ENCODE results near the gene TBC1D13. TPM values are rescaled to one million over a fixed set of nuclear protein-coding genes. Genes with fewer than 3 reads are reported as not detected.
"Not testable (repeated sequence)": the region's sequence is repeated elsewhere in the genome, so short reads cannot be mapped to it uniquely, and the experiment has no call there.

Gene TBC1D13
- polyA plus RNA-seq, 1 donor: 31.7 TPM

GRCh38 chr9:128781187-128782070 lies 5.6 kb upstream of the TBC1D13 start:
- no peaks in the 10 kb centered on the region for H3K9me3 ChIP-seq (ENCODE audit: control insufficient read depth, low read depth, low read length)
- no peak overlapping the region for H3K4me3 ChIP-seq (ENCODE audit: low read length)
- no peak for DNase-seq
- H3K36me3 ChIP-seq (ENCODE audit: control insufficient read depth, insufficient read depth, low read length): no peaks in the 10 kb centered on the region
- no peaks in the 10 kb centered on the region for H3K27me3 ChIP-seq (ENCODE audit: control insufficient read depth, insufficient read depth, low read length)
- H3K4me1 ChIP-seq (ENCODE audit: control insufficient read depth, insufficient read depth, low read length): no peaks in the 10 kb centered on the region
- WGBS (ENCODE audit: insufficient coverage, low lambda C conversion rate): no CpG with 5 or more reads among the region's 7 CpGs
- no peak overlapping the region for H3K27ac ChIP-seq (ENCODE audit: low read length)

- Histone ChIP-seq H3K27ac (ENCODE audit: low read length) (no peak overlapping the region), H3K27me3 (ENCODE audit: control insufficient read depth, insufficient read depth, low read length) (no peaks in the 10 kb centered on the region), H3K36me3 (ENCODE audit: control insufficient read depth, insufficient read depth, low read length) (no peaks in the 10 kb centered on the region), H3K4me1 (ENCODE audit: control insufficient read depth, insufficient read depth, low read length) (peaks cover 3% of the 10 kb centered on the region), H3K4me3 (ENCODE audit: low read length) (no peak overlapping the region), H3K9me3 (ENCODE audit: control insufficient read depth, low read depth, low read length) (no peaks in the 10 kb centered on the region)
- DNase-seq: no peak
- WGBS (ENCODE audit: insufficient coverage, low lambda C conversion rate): 86% methylated on average over 1 of the region's 1 CpG
Observed at GRCh38 chr9:128782669-128783068, 4.4 kb upstream of the TBC1D13 start.

GRCh38 chr9:128785427-128785826 lies 1.6 kb upstream of the TBC1D13 start:
- Histone ChIP-seq H3K36me3 (ENCODE audit: control insufficient read depth, insufficient read depth, low read length) (peaks cover 5% of the 10 kb centered on the region), H3K4me3 (ENCODE audit: low read length) (no peak overlapping the region), H3K9me3 (ENCODE audit: control insufficient read depth, low read depth, low read length) (no peaks in the 10 kb centered on the region), H3K27ac (ENCODE audit: low read length) (no peak overlapping the region), H3K4me1 (ENCODE audit: control insufficient read depth, insufficient read depth, low read length) (peaks cover 5% of the 10 kb centered on the region), H3K27me3 (ENCODE audit: control insufficient read depth, insufficient read depth, low read length) (no peaks in the 10 kb centered on the region)
- 100% methylated on average over 3 of the region's 6 CpGs for WGBS (ENCODE audit: insufficient coverage, low lambda C conversion rate)
- no peak for DNase-seq

GRCh38 chr9:128787659-128788058 lies 606 bp downstream of the TBC1D13 start:
- H3K27me3 ChIP-seq (ENCODE audit: control insufficient read depth, insufficient read depth, low read length): no peaks in the 10 kb centered on the region
- peak overlapping the region; percentile 78 for H3K27ac ChIP-seq (ENCODE audit: low read length)
- no peaks in the 10 kb centered on the region for H3K9me3 ChIP-seq (ENCODE audit: control insufficient read depth, low read depth, low read length)
- WGBS (ENCODE audit: insufficient coverage, low lambda C conversion rate): no CpG with 5 or more reads among the region's 7 CpGs
- peak overlapping the region; percentile 100 for H3K4me3 ChIP-seq (ENCODE audit: low read length)
- H3K4me1 ChIP-seq (ENCODE audit: control insufficient read depth, insufficient read depth, low read length): peaks cover 5% of the 10 kb centered on the region
- H3K36me3 ChIP-seq (ENCODE audit: control insufficient read depth, insufficient read depth, low read length): peaks cover 27% of the 10 kb centered on the region
- peak in 1 of 2 donors; percentile 48 for DNase-seq

GRCh38 chr9:128788445-128788844 lies 1.4 kb downstream of the TBC1D13 start:
- WGBS (ENCODE audit: insufficient coverage, low lambda C conversion rate): no CpG with 5 or more reads among the region's 1 CpG
- H3K9me3 ChIP-seq (ENCODE audit: control insufficient read depth, low read depth, low read length): no peaks in the 10 kb centered on the region
- H3K36me3 ChIP-seq (ENCODE audit: control insufficient read depth, insufficient read depth, low read length): peaks cover 35% of the 10 kb centered on the region
- H3K27me3 ChIP-seq (ENCODE audit: control insufficient read depth, insufficient read depth, low read length): no peaks in the 10 kb centered on the region
- no peak for DNase-seq
- peak overlapping the region; percentile 100 for H3K4me3 ChIP-seq (ENCODE audit: low read length)
- H3K27ac ChIP-seq (ENCODE audit: low read length): no peak overlapping the region
- peaks cover 5% of the 10 kb centered on the region for H3K4me1 ChIP-seq (ENCODE audit: control insufficient read depth, insufficient read depth, low read length)

- Histone ChIP-seq H3K36me3 (ENCODE audit: control insufficient read depth, insufficient read depth, low read length) (peaks cover 45% of the 10 kb centered on the region), H3K4me3 (ENCODE audit: low read length) (no peak overlapping the region), H3K27me3 (ENCODE audit: control insufficient read depth, insufficient read depth, low read length) (no peaks in the 10 kb centered on the region), H3K9me3 (ENCODE audit: control insufficient read depth, low read depth, low read length) (no peaks in the 10 kb centered on the region), H3K4me1 (ENCODE audit: control insufficient read depth, insufficient read depth, low read length) (peaks cover 5% of the 10 kb centered on the region), H3K27ac (ENCODE audit: low read length) (no peak overlapping the region)
- WGBS (ENCODE audit: insufficient coverage, low lambda C conversion rate): no CpG with 5 or more reads among the region's 4 CpGs
- no peak for DNase-seq
Observed at GRCh38 chr9:128790536-128790935, 3.5 kb downstream of the TBC1D13 start.

GRCh38 chr9:128792134-128792533 lies 5.1 kb downstream of the TBC1D13 start:
- peaks cover 2% of the 10 kb centered on the region for H3K4me1 ChIP-seq (ENCODE audit: control insufficient read depth, insufficient read depth, low read length)
- no CpG with 5 or more reads among the region's 9 CpGs for WGBS (ENCODE audit: insufficient coverage, low lambda C conversion rate)
- H3K36me3 ChIP-seq (ENCODE audit: control insufficient read depth, insufficient read depth, low read length): peaks cover 54% of the 10 kb centered on the region
- H3K4me3 ChIP-seq (ENCODE audit: low read length): no peak overlapping the region
- H3K27me3 ChIP-seq (ENCODE audit: control insufficient read depth, insufficient read depth, low read length): no peaks in the 10 kb centered on the region
- H3K27ac ChIP-seq (ENCODE audit: low read length): no peak overlapping the region
- DNase-seq: no peak
- no peaks in the 10 kb centered on the region for H3K9me3 ChIP-seq (ENCODE audit: control insufficient read depth, low read depth, low read length)

- H3K4me3 ChIP-seq (ENCODE audit: low read length): no peak overlapping the region
Observed at GRCh38 chr9:128792978-128793686, 6.1 kb downstream of the TBC1D13 start.

GRCh38 chr9:128794961-128795360 lies 7.9 kb downstream of the TBC1D13 start:
- H3K36me3 ChIP-seq (ENCODE audit: control insufficient read depth, insufficient read depth, low read length): peaks cover 74% of the 10 kb centered on the region
- H3K9me3 ChIP-seq (ENCODE audit: control insufficient read depth, low read depth, low read length); H3K4me1 ChIP-seq (ENCODE audit: control insufficient read depth, insufficient read depth, low read length); H3K4me3 ChIP-seq (ENCODE audit: low read length); DNase-seq; H3K27me3 ChIP-seq (ENCODE audit: control insufficient read depth, insufficient read depth, low read length); H3K27ac ChIP-seq (ENCODE audit: low read length): not testable (repeated sequence)
- no CpG with 5 or more reads among the region's 2 CpGs for WGBS (ENCODE audit: insufficient coverage, low lambda C conversion rate)

More at GRCh38 chr9:128792978-128793686, 6.1 kb downstream of the TBC1D13 start:
- DNase-seq: no peak
- H3K27me3 ChIP-seq (ENCODE audit: control insufficient read depth, insufficient read depth, low read length): no peaks in the 10 kb centered on the region
- no CpG with 5 or more reads among the region's 8 CpGs for WGBS (ENCODE audit: insufficient coverage, low lambda C conversion rate)
- no peaks in the 10 kb centered on the region for H3K9me3 ChIP-seq (ENCODE audit: control insufficient read depth, low read depth, low read length)
- no peak overlapping the region for H3K27ac ChIP-seq (ENCODE audit: low read length)
- H3K4me1 ChIP-seq (ENCODE audit: control insufficient read depth, insufficient read depth, low read length): peaks cover 2% of the 10 kb centered on the region
- H3K36me3 ChIP-seq (ENCODE audit: control insufficient read depth, insufficient read depth, low read length): peaks cover 63% of the 10 kb centered on the region

- peaks cover 65% of the 10 kb centered on the region for H3K36me3 ChIP-seq (ENCODE audit: control insufficient read depth, insufficient read depth, low read length)
- no peaks in the 10 kb centered on the region for H3K9me3 ChIP-seq (ENCODE audit: control insufficient read depth, low read depth, low read length)
- no peak overlapping the region for H3K27ac ChIP-seq (ENCODE audit: low read length)
- no peak for DNase-seq
- no peaks in the 10 kb centered on the region for H3K4me1 ChIP-seq (ENCODE audit: control insufficient read depth, insufficient read depth, low read length)
- WGBS (ENCODE audit: insufficient coverage, low lambda C conversion rate): no CpG with 5 or more reads among the region's 8 CpGs
- H3K4me3 ChIP-seq (ENCODE audit: low read length): no peak overlapping the region
- H3K27me3 ChIP-seq (ENCODE audit: control insufficient read depth, insufficient read depth, low read length): no peaks in the 10 kb centered on the region
Observed at GRCh38 chr9:128798896-128799295, 11.8 kb downstream of the TBC1D13 start.
